ENCODE results near the gene TUBGCP5. TPM values are rescaled to one million over a fixed set of nuclear protein-coding genes. Genes with fewer than 3 reads are reported as not detected.

TUBGCP5 gene
- polyA plus RNA-seq, 1 donor from 2014 or later, result 23.3 TPM

DNA sequence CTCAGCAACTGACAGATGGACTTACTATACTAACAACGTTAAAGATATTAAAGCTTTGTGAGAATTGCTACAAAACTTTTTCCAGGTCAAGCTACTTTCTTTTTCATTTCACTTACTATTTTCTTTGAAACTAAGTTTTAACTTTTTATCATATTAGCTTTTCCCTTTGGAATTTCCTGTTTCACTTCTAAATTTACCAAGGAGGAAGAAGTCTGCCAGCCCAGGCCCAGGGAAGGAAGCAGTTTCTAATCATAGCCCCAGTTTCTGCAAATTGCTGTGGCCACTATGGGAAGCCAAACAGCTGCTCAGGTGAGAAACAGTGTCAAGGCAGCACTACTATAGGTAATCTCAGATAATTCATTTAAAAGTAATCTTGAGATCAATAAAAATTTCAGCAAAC lies 77.6 kb downstream of the TUBGCP5 start:
- Histone ChIP-seq H3K9me3 (ENCODE audit: low read length) (no peaks in the 10 kb centered on the region), H3F3A (ENCODE audit: insufficient read depth, low read length, poor library complexity, severe bottlenecking) (no peaks in the 10 kb centered on the region), H3K9me2 (ENCODE audit: insufficient read depth, low read length) (no peaks in the 10 kb centered on the region), H3K9ac (ENCODE audit: low read length) (no peak overlapping the region), H3K36me3 (ENCODE audit: insufficient read depth, low read length) (no peaks in the 10 kb centered on the region), H3K27ac (ENCODE audit: low read length) (no peak overlapping the region), H2AFZ (ENCODE audit: low read depth, low read length) (no peak overlapping the region), H3K79me2 (replicated peaks; ENCODE audit: insufficient read depth, low read length) (peaks cover 4% of the 10 kb centered on the region), H4K20me1 (ENCODE audit: insufficient read depth) (no peaks in the 10 kb centered on the region), H3K27me3 (ENCODE audit: insufficient read depth, low read depth, low read length) (no peaks in the 10 kb centered on the region), H3K4me3 (ENCODE audit: low read length) (no peak overlapping the region), H3K4me2 (ENCODE audit: low read length) (no peak overlapping the region)
- TF ChIP-seq SMC3 (conservative IDR thresholded peaks at IDR 0.05; ENCODE audit: poor library complexity) (no peak), RAD21 (conservative IDR thresholded peaks at IDR 0.05) (no peak), EP300 (conservative IDR thresholded peaks at IDR 0.05; ENCODE audit: poor library complexity, severe bottlenecking) (no peak), EZH2 (IDR thresholded peaks at IDR 0.05; ENCODE audit: borderline replicate concordance, insufficient read depth, low read length, poor library complexity, severe bottlenecking) (no peak), TAF1 (IDR thresholded peaks at IDR 0.05; ENCODE audit: low read depth) (no peak), MXI1 (conservative IDR thresholded peaks at IDR 0.05; ENCODE audit: poor library complexity, severe bottlenecking) (no peak), POLR2AphosphoS5 (IDR thresholded peaks at IDR 0.05) (no peak)
- TF ChIP-seq, protein P1, sequence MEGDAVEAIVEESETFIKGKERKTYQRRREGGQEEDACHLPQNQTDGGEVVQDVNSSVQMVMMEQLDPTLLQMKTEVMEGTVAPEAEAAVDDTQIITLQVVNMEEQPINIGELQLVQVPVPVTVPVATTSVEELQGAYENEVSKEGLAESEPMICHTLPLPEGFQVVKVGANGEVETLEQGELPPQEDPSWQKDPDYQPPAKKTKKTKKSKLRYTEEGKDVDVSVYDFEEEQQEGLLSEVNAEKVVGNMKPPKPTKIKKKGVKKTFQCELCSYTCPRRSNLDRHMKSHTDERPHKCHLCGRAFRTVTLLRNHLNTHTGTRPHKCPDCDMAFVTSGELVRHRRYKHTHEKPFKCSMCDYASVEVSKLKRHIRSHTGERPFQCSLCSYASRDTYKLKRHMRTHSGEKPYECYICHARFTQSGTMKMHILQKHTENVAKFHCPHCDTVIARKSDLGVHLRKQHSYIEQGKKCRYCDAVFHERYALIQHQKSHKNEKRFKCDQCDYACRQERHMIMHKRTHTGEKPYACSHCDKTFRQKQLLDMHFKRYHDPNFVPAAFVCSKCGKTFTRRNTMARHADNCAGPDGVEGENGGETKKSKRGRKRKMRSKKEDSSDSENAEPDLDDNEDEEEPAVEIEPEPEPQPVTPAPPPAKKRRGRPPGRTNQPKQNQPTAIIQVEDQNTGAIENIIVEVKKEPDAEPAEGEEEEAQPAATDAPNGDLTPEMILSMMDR (IDR thresholded peaks at IDR 0.05; ENCODE audit: poor library complexity, severe bottlenecking), result no peak
- TF ChIP-seq, protein P2, sequence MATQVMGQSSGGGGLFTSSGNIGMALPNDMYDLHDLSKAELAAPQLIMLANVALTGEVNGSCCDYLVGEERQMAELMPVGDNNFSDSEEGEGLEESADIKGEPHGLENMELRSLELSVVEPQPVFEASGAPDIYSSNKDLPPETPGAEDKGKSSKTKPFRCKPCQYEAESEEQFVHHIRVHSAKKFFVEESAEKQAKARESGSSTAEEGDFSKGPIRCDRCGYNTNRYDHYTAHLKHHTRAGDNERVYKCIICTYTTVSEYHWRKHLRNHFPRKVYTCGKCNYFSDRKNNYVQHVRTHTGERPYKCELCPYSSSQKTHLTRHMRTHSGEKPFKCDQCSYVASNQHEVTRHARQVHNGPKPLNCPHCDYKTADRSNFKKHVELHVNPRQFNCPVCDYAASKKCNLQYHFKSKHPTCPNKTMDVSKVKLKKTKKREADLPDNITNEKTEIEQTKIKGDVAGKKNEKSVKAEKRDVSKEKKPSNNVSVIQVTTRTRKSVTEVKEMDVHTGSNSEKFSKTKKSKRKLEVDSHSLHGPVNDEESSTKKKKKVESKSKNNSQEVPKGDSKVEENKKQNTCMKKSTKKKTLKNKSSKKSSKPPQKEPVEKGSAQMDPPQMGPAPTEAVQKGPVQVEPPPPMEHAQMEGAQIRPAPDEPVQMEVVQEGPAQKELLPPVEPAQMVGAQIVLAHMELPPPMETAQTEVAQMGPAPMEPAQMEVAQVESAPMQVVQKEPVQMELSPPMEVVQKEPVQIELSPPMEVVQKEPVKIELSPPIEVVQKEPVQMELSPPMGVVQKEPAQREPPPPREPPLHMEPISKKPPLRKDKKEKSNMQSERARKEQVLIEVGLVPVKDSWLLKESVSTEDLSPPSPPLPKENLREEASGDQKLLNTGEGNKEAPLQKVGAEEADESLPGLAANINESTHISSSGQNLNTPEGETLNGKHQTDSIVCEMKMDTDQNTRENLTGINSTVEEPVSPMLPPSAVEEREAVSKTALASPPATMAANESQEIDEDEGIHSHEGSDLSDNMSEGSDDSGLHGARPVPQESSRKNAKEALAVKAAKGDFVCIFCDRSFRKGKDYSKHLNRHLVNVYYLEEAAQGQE (IDR thresholded peaks at IDR 0.05; ENCODE audit: borderline replicate concordance), result no peak

DNA sequence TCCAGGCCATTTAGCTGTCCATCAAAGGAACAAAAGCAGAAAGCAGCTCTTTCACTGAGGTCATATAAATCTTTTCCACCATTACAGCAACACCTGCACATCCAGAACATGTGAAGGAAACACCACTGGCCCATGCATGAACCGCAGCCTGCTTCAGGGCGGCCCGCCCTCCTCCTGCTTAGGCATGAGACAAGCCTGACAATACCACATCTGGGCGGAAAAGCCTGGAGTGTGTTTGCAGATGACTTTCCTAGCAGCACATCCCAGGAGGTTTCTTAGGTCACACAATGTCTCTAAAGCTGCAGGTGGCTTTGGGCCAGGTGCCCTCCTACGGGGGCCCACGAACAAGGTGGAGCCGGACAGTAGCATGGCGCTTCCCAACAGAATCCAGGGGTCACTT lies 78.8 kb downstream of the TUBGCP5 start:
- Histone ChIP-seq H3F3A (ENCODE audit: insufficient read depth, low read length, poor library complexity, severe bottlenecking) (no peaks in the 10 kb centered on the region), H3K27me3 (ENCODE audit: insufficient read depth, low read depth, low read length) (no peaks in the 10 kb centered on the region), H3K36me3 (ENCODE audit: insufficient read depth, low read length) (no peaks in the 10 kb centered on the region), H4K20me1 (ENCODE audit: insufficient read depth) (no peaks in the 10 kb centered on the region), H3K4me3 (ENCODE audit: low read length) (no peak overlapping the region), H3K9ac (ENCODE audit: low read length) (no peak overlapping the region), H2AFZ (ENCODE audit: low read depth, low read length) (no peak overlapping the region), H3K79me2 (replicated peaks; ENCODE audit: insufficient read depth, low read length) (peaks cover 8% of the 10 kb centered on the region), H3K27ac (ENCODE audit: low read length) (no peak overlapping the region), H3K9me3 (ENCODE audit: low read length) (no peaks in the 10 kb centered on the region), H3K9me2 (ENCODE audit: insufficient read depth, low read length) (no peaks in the 10 kb centered on the region), H3K4me2 (ENCODE audit: low read length) (no peak overlapping the region)
- TF ChIP-seq MXI1 (conservative IDR thresholded peaks at IDR 0.05; ENCODE audit: poor library complexity, severe bottlenecking), result no peak
- TF ChIP-seq SMC3 (conservative IDR thresholded peaks at IDR 0.05; ENCODE audit: poor library complexity), result no peak
- no peak for TF ChIP-seq POLR2AphosphoS5 (IDR thresholded peaks at IDR 0.05)
- TF ChIP-seq, protein P2 (IDR thresholded peaks at IDR 0.05; ENCODE audit: borderline replicate concordance), result no peak
- no peak for TF ChIP-seq EP300 (conservative IDR thresholded peaks at IDR 0.05; ENCODE audit: poor library complexity, severe bottlenecking)
- TF ChIP-seq, protein P1 (IDR thresholded peaks at IDR 0.05; ENCODE audit: poor library complexity, severe bottlenecking), result no peak
- no peak for TF ChIP-seq RAD21 (conservative IDR thresholded peaks at IDR 0.05)
- no peak for TF ChIP-seq TAF1 (IDR thresholded peaks at IDR 0.05; ENCODE audit: low read depth)
- TF ChIP-seq EZH2 (IDR thresholded peaks at IDR 0.05; ENCODE audit: borderline replicate concordance, insufficient read depth, low read length, poor library complexity, severe bottlenecking), result no peak
